Measurements from ENCODE around the gene ZNF320. TPM values are rescaled to one million over a fixed set of nuclear protein-coding genes. Genes with fewer than 3 reads are reported as not detected.
"Not testable (repeated sequence)": the region's sequence is repeated elsewhere in the genome, so short reads cannot be mapped to it uniquely, and the experiment has no call there.

ZNF320 gene
- total RNA-seq, 1 experiment from 2014 or later = 26.1 TPM

DNA sequence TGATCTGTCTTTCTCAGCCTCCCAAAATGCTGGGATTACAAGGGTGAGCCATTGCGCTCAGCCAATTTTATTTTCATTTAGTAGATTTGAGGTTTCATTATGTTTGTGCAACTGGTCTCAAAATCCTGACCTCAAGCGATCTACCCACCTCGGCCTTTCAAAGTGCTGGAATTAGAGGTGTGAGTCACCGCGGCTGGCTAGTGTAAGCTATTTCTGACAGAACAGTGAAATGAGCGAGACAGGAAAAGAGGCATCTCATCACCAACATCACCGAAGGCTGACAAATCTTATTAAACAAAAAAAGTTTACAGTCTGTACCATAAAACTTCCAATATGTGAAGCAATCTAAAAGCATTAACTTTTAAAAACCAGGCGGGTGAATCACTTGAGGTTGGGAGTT lies 38.0 kb upstream of the ZNF320 start:
- TF ChIP-seq, protein P1, sequence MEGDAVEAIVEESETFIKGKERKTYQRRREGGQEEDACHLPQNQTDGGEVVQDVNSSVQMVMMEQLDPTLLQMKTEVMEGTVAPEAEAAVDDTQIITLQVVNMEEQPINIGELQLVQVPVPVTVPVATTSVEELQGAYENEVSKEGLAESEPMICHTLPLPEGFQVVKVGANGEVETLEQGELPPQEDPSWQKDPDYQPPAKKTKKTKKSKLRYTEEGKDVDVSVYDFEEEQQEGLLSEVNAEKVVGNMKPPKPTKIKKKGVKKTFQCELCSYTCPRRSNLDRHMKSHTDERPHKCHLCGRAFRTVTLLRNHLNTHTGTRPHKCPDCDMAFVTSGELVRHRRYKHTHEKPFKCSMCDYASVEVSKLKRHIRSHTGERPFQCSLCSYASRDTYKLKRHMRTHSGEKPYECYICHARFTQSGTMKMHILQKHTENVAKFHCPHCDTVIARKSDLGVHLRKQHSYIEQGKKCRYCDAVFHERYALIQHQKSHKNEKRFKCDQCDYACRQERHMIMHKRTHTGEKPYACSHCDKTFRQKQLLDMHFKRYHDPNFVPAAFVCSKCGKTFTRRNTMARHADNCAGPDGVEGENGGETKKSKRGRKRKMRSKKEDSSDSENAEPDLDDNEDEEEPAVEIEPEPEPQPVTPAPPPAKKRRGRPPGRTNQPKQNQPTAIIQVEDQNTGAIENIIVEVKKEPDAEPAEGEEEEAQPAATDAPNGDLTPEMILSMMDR (conservative IDR thresholded peaks at IDR 0.05) = no peak
- H3K23ac ChIP-seq (ENCODE audit: insufficient read length, low read depth, low read length) = no peak overlapping the region
- no peak overlapping the region for H3K4ac ChIP-seq (ENCODE audit: low read depth, low read length)
- H3K56ac ChIP-seq (ENCODE audit: insufficient read length, low read depth, low read length) = no peak overlapping the region
- Mint-ChIP-seq H3K4me1 (peaks cover 9 to 15% of the 10 kb centered on the region in 2 experiments), H3K36me3 (ENCODE audit: insufficient read depth in 1 of 3, low read depth in 3 of 3) (peaks cover 12 to 47% (median 39%) of the 10 kb centered on the region in 3 experiments; a peak in 6 of 7 replicates), H3K4me3 (no peak overlapping the region), H3K27me3 (ENCODE audit: low read depth) (no peaks in the 10 kb centered on the region; the same call in 1 of the 2 replicates), H3K27ac (peak overlapping the region in 1 of 3 experiments; percentile 68; a peak in 1 of 7 replicates), H3K9me3 (no peaks in the 10 kb centered on the region)
- no peak overlapping the region for H2AFZ ChIP-seq (ENCODE audit: low read length)
- H3K79me1 ChIP-seq (ENCODE audit: insufficient read depth, low read depth, low read length, poor library complexity, severe bottlenecking) = peaks cover 6% of the 10 kb centered on the region
- H4K8ac ChIP-seq (replicated peaks; ENCODE audit: insufficient read length, low read depth, low read length) = no peak overlapping the region
- H2BK15ac ChIP-seq (ENCODE audit: low read depth, low read length) = no peak overlapping the region
- no peaks in the 10 kb centered on the region for H3K4me1 ChIP-seq (ENCODE audit: insufficient read depth, low read length)
- H3K27ac ChIP-seq (ENCODE audit: insufficient read length, low read depth, low read length) = no peak overlapping the region
- H2BK12ac ChIP-seq (ENCODE audit: insufficient read length, low read depth, low read length) = no peak overlapping the region
- no peaks in the 10 kb centered on the region for H3K9me3 ChIP-seq (ENCODE audit: control insufficient read depth, low read depth, low read length)
- H4K20me1 ChIP-seq (ENCODE audit: control insufficient read depth, insufficient read depth, insufficient read length) = no peaks in the 10 kb centered on the region
- no peak overlapping the region for H2BK20ac ChIP-seq (ENCODE audit: low read depth, low read length, poor library complexity, severe bottlenecking)
- H3K9ac ChIP-seq (ENCODE audit: extremely low read depth, insufficient read length, low read length) = no peak overlapping the region
- H4K5ac ChIP-seq (ENCODE audit: insufficient read length, low read depth, low read length) = no peak overlapping the region
- H4K91ac ChIP-seq (ENCODE audit: insufficient read length, low read depth, low read length) = no peak overlapping the region
- no peak overlapping the region for H2AK5ac ChIP-seq (ENCODE audit: insufficient read length, low read length)
- no peak overlapping the region for H3K4me2 ChIP-seq (ENCODE audit: insufficient read depth, insufficient read length, low read length)
- no peak overlapping the region for H3T11ph ChIP-seq (ENCODE audit: low read length)
- H3K14ac ChIP-seq (ENCODE audit: insufficient read depth, low read length) = no peak overlapping the region
- no peak for DNase-seq
- no peaks in the 10 kb centered on the region for H3K27me3 ChIP-seq (ENCODE audit: insufficient read depth, low read length)
- no peak overlapping the region for H3K18ac ChIP-seq (ENCODE audit: insufficient read length, low read depth, low read length)
- no peak overlapping the region for H2BK120ac ChIP-seq (ENCODE audit: low read depth, low read length, poor library complexity, severe bottlenecking)
- no peak overlapping the region for H2BK5ac ChIP-seq (ENCODE audit: insufficient read length, low read length)
- no peaks in the 10 kb centered on the region for H3K23me2 ChIP-seq (ENCODE audit: insufficient read length, low read depth, low read length, poor library complexity, severe bottlenecking)
- WGBS (ENCODE audit: extremely low coverage, insufficient read length, low lambda C conversion rate) = no CpG with 5 or more reads among the region's 8 CpGs
- H3K79me2 ChIP-seq (ENCODE audit: insufficient read depth, low read length) = peaks cover 6% of the 10 kb centered on the region; the same call in 1 of the 2 replicates

DNA sequence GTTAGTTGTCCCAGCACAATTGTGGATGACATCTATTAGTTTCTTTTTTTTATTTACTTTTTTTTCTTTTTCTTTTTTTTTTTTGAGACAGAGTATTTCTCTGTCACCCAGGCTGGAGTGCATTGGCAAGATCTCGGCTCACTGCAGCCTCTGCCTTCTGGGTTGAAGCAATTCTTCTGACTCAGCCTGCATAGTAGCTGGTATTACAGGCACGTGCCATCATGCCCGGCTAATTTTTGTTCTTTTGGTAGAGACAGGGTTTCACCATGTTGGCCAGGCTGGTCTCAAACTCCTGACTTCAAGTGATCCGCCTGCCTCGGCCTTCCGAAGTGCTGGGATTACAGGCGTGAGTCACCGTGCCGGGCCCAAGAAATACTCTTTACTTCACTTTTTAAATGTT lies 27.2 kb upstream of the ZNF320 start:
- peaks cover 26 to 47% (median 38%) of the 10 kb centered on the region in 3 experiments; a peak in 6 of 7 replicates for H3K36me3 Mint-ChIP-seq (ENCODE audit: insufficient read depth in 1 of 3, low read depth in 3 of 3)

More for the DNA sequence above, 27.2 kb upstream of the ZNF320 start:
- not testable (repeated sequence) for H3K23me2 ChIP-seq (ENCODE audit: insufficient read length, low read depth, low read length, poor library complexity, severe bottlenecking); H3K9me3 ChIP-seq (ENCODE audit: control insufficient read depth, low read depth, low read length); H3K56ac ChIP-seq (ENCODE audit: insufficient read length, low read depth, low read length); H3K9ac ChIP-seq (ENCODE audit: extremely low read depth, insufficient read length, low read length); H3K4ac ChIP-seq (ENCODE audit: low read depth, low read length); H3K79me2 ChIP-seq (ENCODE audit: insufficient read depth, low read length); H2BK15ac ChIP-seq (ENCODE audit: low read depth, low read length); H4K20me1 ChIP-seq (ENCODE audit: control insufficient read depth, insufficient read depth, insufficient read length); H3K79me1 ChIP-seq (ENCODE audit: insufficient read depth, low read depth, low read length, poor library complexity, severe bottlenecking); H3K9me3 Mint-ChIP-seq; H3K23ac ChIP-seq (ENCODE audit: insufficient read length, low read depth, low read length); H3K4me3 Mint-ChIP-seq; H4K8ac ChIP-seq (replicated peaks; ENCODE audit: insufficient read length, low read depth, low read length); H3T11ph ChIP-seq (ENCODE audit: low read length); H4K5ac ChIP-seq (ENCODE audit: insufficient read length, low read depth, low read length); H3K4me2 ChIP-seq (ENCODE audit: insufficient read depth, insufficient read length, low read length); H3K4me1 ChIP-seq (ENCODE audit: insufficient read depth, low read length); H3K27ac Mint-ChIP-seq; H4K91ac ChIP-seq (ENCODE audit: insufficient read length, low read depth, low read length); H2AFZ ChIP-seq (ENCODE audit: low read length); H2BK20ac ChIP-seq (ENCODE audit: low read depth, low read length, poor library complexity, severe bottlenecking); H2BK12ac ChIP-seq (ENCODE audit: insufficient read length, low read depth, low read length); H3K27me3 Mint-ChIP-seq (ENCODE audit: low read depth); H2BK120ac ChIP-seq (ENCODE audit: low read depth, low read length, poor library complexity, severe bottlenecking); H3K18ac ChIP-seq (ENCODE audit: insufficient read length, low read depth, low read length); H2BK5ac ChIP-seq (ENCODE audit: insufficient read length, low read length); H3K27me3 ChIP-seq (ENCODE audit: insufficient read depth, low read length); H3K14ac ChIP-seq (ENCODE audit: insufficient read depth, low read length); H2AK5ac ChIP-seq (ENCODE audit: insufficient read length, low read length); H3K27ac ChIP-seq (ENCODE audit: insufficient read length, low read depth, low read length); DNase-seq
- H3K4me1 Mint-ChIP-seq = peaks cover 25% of the 10 kb centered on the region in 2 experiments
- no CpG with 5 or more reads among the region's 9 CpGs for WGBS (ENCODE audit: extremely low coverage, insufficient read length, low lambda C conversion rate)
